Activated CD4-positive, alpha-beta T cell treated with anti-CD3 and anti-CD28 coated beads, Interleukin-10, Interleukin-2, amounts not matched to agents 100 ng/mL and 50 ng/mL, durations not matched to agents 16 hours and 8 hours (primary cell): Measurements from ENCODE around the gene CPLANE2.

Experiments used
- DNase-seq: peaks from one replicate; pipeline ENCODE4 v3.0.0-alpha.2; 2020

CPLANE2 gene

GRCh38 chr1:16186655-16187235 is 50.2 kb downstream of the CPLANE2 start:
- DNase-seq = no peak

- DNase-seq = no peak
Measured at GRCh38 chr1:16184557-16185303, 52.3 kb downstream of the CPLANE2 start.

GRCh38 chr1:16183765-16184556 is 53.0 kb downstream of the CPLANE2 start:
- no peak for DNase-seq

- DNase-seq = no peak
Measured at GRCh38 chr1:16183179-16183578, 53.8 kb downstream of the CPLANE2 start.

GRCh38 chr1:16181887-16182719 is 54.9 kb downstream of the CPLANE2 start:
- no peak for DNase-seq
